Prostate gland (tissue), 2 donors: ENCODE data around the gene BCAS3.

Experiments used
- POLR2A ChIP-seq: fragments of 450-650 bp; IDR thresholded peaks from one replicate; pipeline ENCODE4 v1.6.1; 2016; ENCODE audit warnings: antibody characterized with exemption, mild to moderate bottlenecking
- TF ChIP-seq, protein P1 (sequence below), 4 experiments: fragments of 200-600 bp in 2 of 4; fragments of 450-650 bp in 2 of 4; sonication (generic) in 2 of 4; IDR thresholded peaks; 1 replicate in 3 of 4; 2 replicates in 1 of 4; pipeline ENCODE4 v1.5.1; 2016 to 2019; ENCODE audit warnings: antibody characterized with exemption in 4 of 4, mild to moderate bottlenecking in 2 of 4, moderate library complexity in 2 of 4

- TF ChIP-seq, protein P1, sequence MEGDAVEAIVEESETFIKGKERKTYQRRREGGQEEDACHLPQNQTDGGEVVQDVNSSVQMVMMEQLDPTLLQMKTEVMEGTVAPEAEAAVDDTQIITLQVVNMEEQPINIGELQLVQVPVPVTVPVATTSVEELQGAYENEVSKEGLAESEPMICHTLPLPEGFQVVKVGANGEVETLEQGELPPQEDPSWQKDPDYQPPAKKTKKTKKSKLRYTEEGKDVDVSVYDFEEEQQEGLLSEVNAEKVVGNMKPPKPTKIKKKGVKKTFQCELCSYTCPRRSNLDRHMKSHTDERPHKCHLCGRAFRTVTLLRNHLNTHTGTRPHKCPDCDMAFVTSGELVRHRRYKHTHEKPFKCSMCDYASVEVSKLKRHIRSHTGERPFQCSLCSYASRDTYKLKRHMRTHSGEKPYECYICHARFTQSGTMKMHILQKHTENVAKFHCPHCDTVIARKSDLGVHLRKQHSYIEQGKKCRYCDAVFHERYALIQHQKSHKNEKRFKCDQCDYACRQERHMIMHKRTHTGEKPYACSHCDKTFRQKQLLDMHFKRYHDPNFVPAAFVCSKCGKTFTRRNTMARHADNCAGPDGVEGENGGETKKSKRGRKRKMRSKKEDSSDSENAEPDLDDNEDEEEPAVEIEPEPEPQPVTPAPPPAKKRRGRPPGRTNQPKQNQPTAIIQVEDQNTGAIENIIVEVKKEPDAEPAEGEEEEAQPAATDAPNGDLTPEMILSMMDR (IDR thresholded peaks at IDR 0.05): no peak
- no peak for TF ChIP-seq POLR2A
Observed at GRCh38 chr17:61203671-61204131, 526.0 kb downstream of the BCAS3 start.
